ENCODE data around the gene TRIM33. TPM values are rescaled to one million over a fixed set of nuclear protein-coding genes. Genes with fewer than 3 reads are reported as not detected.

TRIM33 gene
- total RNA-seq, 1 experiment from 2014 or later, result 28.7 TPM

DNA sequence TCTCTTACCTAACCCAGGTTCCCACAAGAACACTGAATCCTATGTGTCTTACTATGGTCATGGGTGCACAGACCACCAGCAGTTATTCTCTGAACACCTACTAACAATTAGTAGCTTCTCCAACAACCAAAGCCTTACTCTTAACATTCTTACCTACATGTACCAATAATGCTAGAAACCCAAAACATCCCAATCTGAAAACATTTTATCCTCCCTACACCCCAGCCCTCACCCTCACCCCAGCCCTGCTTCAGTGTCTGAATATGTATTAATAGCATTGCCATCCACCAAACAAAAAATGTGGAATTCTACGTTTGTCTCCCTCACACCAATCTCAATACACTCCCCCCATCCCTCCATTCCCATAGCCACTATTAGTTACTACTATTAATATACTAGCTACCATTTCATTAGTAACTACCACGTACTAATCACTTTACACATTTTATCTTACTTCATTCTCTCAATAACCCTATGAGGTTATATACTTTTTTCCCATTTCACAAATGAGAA is 2.6 kb downstream of the TRIM33 start:
- Mint-ChIP-seq H3K4me1 (ENCODE audit: low read depth, unreplicated experiment) (peaks cover 28% of the 10 kb centered on the region), H3K36me3 (ENCODE audit: insufficient read depth, unreplicated experiment) (peaks cover 6% of the 10 kb centered on the region), H3K9me3 (ENCODE audit: unreplicated experiment) (no peaks in the 10 kb centered on the region), H3K27ac (ENCODE audit: unreplicated experiment) (peak overlapping the region; percentile 46), H3K27me3 (ENCODE audit: insufficient read depth, unreplicated experiment) (no peaks in the 10 kb centered on the region), H3K4me3 (ENCODE audit: unreplicated experiment) (peak overlapping the region; percentile 81)
- TF ChIP-seq, protein P1, sequence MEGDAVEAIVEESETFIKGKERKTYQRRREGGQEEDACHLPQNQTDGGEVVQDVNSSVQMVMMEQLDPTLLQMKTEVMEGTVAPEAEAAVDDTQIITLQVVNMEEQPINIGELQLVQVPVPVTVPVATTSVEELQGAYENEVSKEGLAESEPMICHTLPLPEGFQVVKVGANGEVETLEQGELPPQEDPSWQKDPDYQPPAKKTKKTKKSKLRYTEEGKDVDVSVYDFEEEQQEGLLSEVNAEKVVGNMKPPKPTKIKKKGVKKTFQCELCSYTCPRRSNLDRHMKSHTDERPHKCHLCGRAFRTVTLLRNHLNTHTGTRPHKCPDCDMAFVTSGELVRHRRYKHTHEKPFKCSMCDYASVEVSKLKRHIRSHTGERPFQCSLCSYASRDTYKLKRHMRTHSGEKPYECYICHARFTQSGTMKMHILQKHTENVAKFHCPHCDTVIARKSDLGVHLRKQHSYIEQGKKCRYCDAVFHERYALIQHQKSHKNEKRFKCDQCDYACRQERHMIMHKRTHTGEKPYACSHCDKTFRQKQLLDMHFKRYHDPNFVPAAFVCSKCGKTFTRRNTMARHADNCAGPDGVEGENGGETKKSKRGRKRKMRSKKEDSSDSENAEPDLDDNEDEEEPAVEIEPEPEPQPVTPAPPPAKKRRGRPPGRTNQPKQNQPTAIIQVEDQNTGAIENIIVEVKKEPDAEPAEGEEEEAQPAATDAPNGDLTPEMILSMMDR (IDR thresholded peaks at IDR 0.05; ENCODE audit: insufficient read depth in 1 of 2, low read depth in 1 of 2, low read length in 1 of 2, severe bottlenecking in 1 of 2, unreplicated experiment in 1 of 2), result no peak
- Histone ChIP-seq H3K9me3 (no peaks in the 10 kb centered on the region), H3K27me3 (replicated peaks; ENCODE audit: control insufficient read depth, insufficient read depth, low read length) (no peaks in the 10 kb centered on the region), H3K4me3 (ENCODE audit: low read depth, low read length) (no peak overlapping the region), H3K36me3 (ENCODE audit: control insufficient read depth, insufficient read depth, low read length) (no peaks in the 10 kb centered on the region), H3K4me1 (peaks cover 11% of the 10 kb centered on the region; the same call in 1 of the 2 replicates)
- CTCF ChIA-PET, result no interaction called here
- POLR2A ChIA-PET, result no interaction called here
- BruUV-seq (replicated peaks), result no TSS peak
- DNase-seq, result no peak
- intact Hi-C loops (cut with micrococcal nuclease; ENCODE audit: unreplicated experiment), result loop anchor here (5.0 kb wide), 1 partner anchor 41 kb away; no protein-coding TSS in a partner anchor

DNA sequence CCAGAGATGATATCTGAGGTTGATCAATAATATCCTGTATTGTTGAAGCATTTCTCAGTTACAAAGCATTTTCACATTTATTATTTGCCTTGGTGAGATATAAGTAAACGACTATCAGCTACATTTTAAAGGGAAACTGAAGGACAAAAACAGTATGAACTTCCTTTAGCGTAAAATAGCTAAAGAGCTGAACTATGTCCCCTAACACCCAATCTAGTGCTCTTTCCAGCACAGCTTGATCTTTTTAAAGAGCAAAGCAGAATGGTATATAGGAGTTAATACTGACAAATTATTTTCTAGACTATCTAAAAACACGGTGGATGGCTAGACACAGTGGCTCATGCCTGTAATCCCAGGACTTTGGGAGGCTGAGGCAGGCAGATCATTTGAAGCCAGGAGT is 3.5 kb downstream of the TRIM33 start:
- no peaks in the 10 kb centered on the region for H3K27me3 Mint-ChIP-seq (ENCODE audit: insufficient read depth, unreplicated experiment)
- no peak overlapping the region for H3K4me3 Mint-ChIP-seq (ENCODE audit: unreplicated experiment)
- Histone ChIP-seq H3K4me3 (ENCODE audit: low read depth, low read length) (no peak overlapping the region), H3K4me1 (peaks cover 8% of the 10 kb centered on the region; the same call in 1 of the 2 replicates), H3K27me3 (replicated peaks; ENCODE audit: control insufficient read depth, insufficient read depth, low read length) (no peaks in the 10 kb centered on the region), H3K36me3 (ENCODE audit: control insufficient read depth, insufficient read depth, low read length) (no peaks in the 10 kb centered on the region), H3K9me3 (no peaks in the 10 kb centered on the region)
- DNase-seq, result no peak
- BruUV-seq (replicated peaks), result no TSS peak
- peaks cover 6% of the 10 kb centered on the region for H3K36me3 Mint-ChIP-seq (ENCODE audit: insufficient read depth, unreplicated experiment)
- no peaks in the 10 kb centered on the region for H3K9me3 Mint-ChIP-seq (ENCODE audit: unreplicated experiment)
- CTCF ChIA-PET, result no interaction called here
- POLR2A ChIA-PET, result no interaction called here
- peaks cover 21% of the 10 kb centered on the region for H3K4me1 Mint-ChIP-seq (ENCODE audit: low read depth, unreplicated experiment)
- intact Hi-C loops (cut with micrococcal nuclease; ENCODE audit: unreplicated experiment), result loop anchor here (5.0 kb wide), 1 partner anchor 40 kb away; no protein-coding TSS in a partner anchor
- no peak overlapping the region for H3K27ac Mint-ChIP-seq (ENCODE audit: unreplicated experiment)
- TF ChIP-seq, protein P1 (IDR thresholded peaks at IDR 0.05; ENCODE audit: insufficient read depth in 1 of 2, low read depth in 1 of 2, low read length in 1 of 2, severe bottlenecking in 1 of 2, unreplicated experiment in 1 of 2), result no peak

- H3K4me3 ChIP-seq (ENCODE audit: low read depth, low read length), result no peak overlapping the region
- Mint-ChIP-seq H3K4me3 (ENCODE audit: unreplicated experiment) (no peak overlapping the region), H3K4me1 (ENCODE audit: low read depth, unreplicated experiment) (peaks cover 20% of the 10 kb centered on the region), H3K27ac (ENCODE audit: unreplicated experiment) (no peak overlapping the region), H3K27me3 (ENCODE audit: insufficient read depth, unreplicated experiment) (no peaks in the 10 kb centered on the region), H3K9me3 (ENCODE audit: unreplicated experiment) (no peaks in the 10 kb centered on the region), H3K36me3 (ENCODE audit: insufficient read depth, unreplicated experiment) (peaks cover 6% of the 10 kb centered on the region)
- H3K9me3 ChIP-seq, result no peaks in the 10 kb centered on the region
- no peaks in the 10 kb centered on the region for H3K36me3 ChIP-seq (ENCODE audit: control insufficient read depth, insufficient read depth, low read length)
- POLR2A ChIA-PET, result no interaction called here
- intact Hi-C loops (cut with micrococcal nuclease; ENCODE audit: unreplicated experiment), result loop anchor here (5.0 kb wide), 1 partner anchor 38 kb away; no protein-coding TSS in a partner anchor
- BruUV-seq (replicated peaks), result no TSS peak
- CTCF ChIA-PET, result no interaction called here
- H3K27me3 ChIP-seq (replicated peaks; ENCODE audit: control insufficient read depth, insufficient read depth, low read length), result no peaks in the 10 kb centered on the region
- H3K4me1 ChIP-seq, result peaks cover 6% of the 10 kb centered on the region; the same call in 1 of the 2 replicates
- TF ChIP-seq, protein P1 (IDR thresholded peaks at IDR 0.05; ENCODE audit: insufficient read depth in 1 of 2, low read depth in 1 of 2, low read length in 1 of 2, severe bottlenecking in 1 of 2, unreplicated experiment in 1 of 2), result no peak
- no peak for DNase-seq
These were observed 5.8 kb downstream of the TRIM33 start for GRCh38 chr1:114505148-114505561.
